Adrenal gland (tissue), 12 donors: ENCODE measurements around the gene SUMO2. TPM values are rescaled to one million over a fixed set of nuclear protein-coding genes. Genes with fewer than 3 reads are reported as not detected.
A peak's percentile ranks its signal among the peaks of the same experiment; 100 is the strongest.
"Not testable (repeated sequence)": the region's sequence is repeated elsewhere in the genome, so short reads cannot be mapped to it uniquely, and the experiment has no call there.

ENCODE experiments used
- DNase-seq, 7 donors: peaks; one replicate each; pipeline ENCODE4 v3.0.0-alpha.2; 2019 to 2020
- H3K27ac ChIP-seq, 5 donors: fragments of 200-600 bp; sonication (generic) in 4 of 5; 1 replicate in 3 of 5; 2 replicates in 2 of 5; pipeline versions ENCODE4 v1.5.1 to v1.8.0; 2016 to 2020; ENCODE audit warnings: mild to moderate bottlenecking in 1 of 5
- H3K27me3 ChIP-seq: fragments of 200-600 bp; 2 replicates; pipeline ENCODE4 v1.8.0; 2021
- H3K36me3 ChIP-seq, 2 donors: fragments of 200-600 bp; replicated peaks in 1 of 2; 1 replicate in 1 of 2; 2 replicates in 1 of 2; pipeline versions ENCODE4 v1.5.1 to v1.8.0; 2018 to 2022
- H3K4me1 ChIP-seq, 2 donors: fragments of 200-600 bp; replicated peaks in 1 of 2; 1 replicate in 1 of 2; 2 replicates in 1 of 2; pipeline versions ENCODE4 v1.5.1 to v1.8.0; 2018 to 2021
- H3K4me3 ChIP-seq, 4 donors: fragments of 200-600 bp; sonication (generic) in 3 of 4; one replicate each; pipeline ENCODE4 v1.5.1; 2016 to 2018
- H3K9me3 ChIP-seq, 3 donors: fragments of 200-600 bp; sonication (generic) in 1 of 3; replicated peaks in 1 of 3; 1 replicate in 2 of 3; 2 replicates in 1 of 3; pipeline versions ENCODE4 v1.5.1 to v1.8.0; 2016 to 2021
- POLR2A ChIP-seq, 2 donors: fragments of 450-650 bp; IDR thresholded peaks; one replicate each; pipeline ENCODE4 v1.6.1; 2017; ENCODE audit warnings: antibody characterized with exemption in 2 of 2, mild to moderate bottlenecking in 2 of 2, moderate library complexity in 1 of 2
- WGBS, 4 donors: extraction: QIAGEN DNeasy Blood & Tissue Kit in 2 of 4; methylation state at CpG; one replicate each; pipeline versions ENCODE4 v1.1.5 to v1.1.7; 2013 to 2017; 5-methylcytosine and 5-hydroxymethylcytosine counted together
- intact Hi-C, 2 donors: fragments of 100-400 bp; cut with DNase I; formaldehyde crosslinking; loops; one replicate each; pipeline versions ENCODE4 v1.14.1 to v1.15.0; 2022 to 2023
- polyA plus RNA-seq, 3 donors: library from polyadenylated mRNA; stranded (reverse); fragments of 200-250 nt in 2 of 3; fragments of 350-450 nt in 1 of 3; fragmentation: Illumina TruSeq in 1 of 3; extraction: RNeasy Lipid Tissue Mini Kit (QIAGEN cat#74804) in 1 of 3; gene quantifications; one replicate each; pipeline ENCODE4 v1.2.3, GENCODE V29; 2013 to 2014
- total RNA-seq, 9 donors: library from RNA; depleted of rRNA in 4 of 9; stranded (reverse); fragments of >200 nt in 4 of 9; fragments of 120-200 nt in 1 of 9; fragmentation: NEBNext Ultra II Directional in 1 of 9; extraction: Animal tissue kit (Norgen Biotek cat#: 25700) in 1 of 9; gene quantifications; one replicate each; pipeline versions ENCODE4 v1.1.0 to v1.2.4, GENCODE V29; 2013 to 2023
- TF ChIP-seq, protein P1 (sequence below), 6 experiments: fragments of 450-650 bp in 4 of 6; fragments of 200-600 bp in 2 of 6; sonication (generic) in 1 of 6; IDR thresholded peaks; 1 replicate in 5 of 6; 2 replicates in 1 of 6; pipeline versions ENCODE4 v1.5.1 to v1.8.0; 2016 to 2021; ENCODE audit warnings: antibody characterized with exemption in 6 of 6, mild to moderate bottlenecking in 2 of 6, moderate library complexity in 1 of 6
- donor health status: healthy with polysubstance abuse.
- donor health status: Bipolar disorder and iron deficiency.
- donor health status: DM: yes; HTN: yes; CAD: no.
- donor health status: DM: no; HTN: no; CAD: no.
- donor health status: DM: no; HTN: no; CAD: no.
- donor health status: DM: yes; HTN: yes; CAD: no.

The SUMO2 gene
- total and polyA plus RNA-seq, 12 donors = 54.9 to 371 (median 215) TPM

DNA sequence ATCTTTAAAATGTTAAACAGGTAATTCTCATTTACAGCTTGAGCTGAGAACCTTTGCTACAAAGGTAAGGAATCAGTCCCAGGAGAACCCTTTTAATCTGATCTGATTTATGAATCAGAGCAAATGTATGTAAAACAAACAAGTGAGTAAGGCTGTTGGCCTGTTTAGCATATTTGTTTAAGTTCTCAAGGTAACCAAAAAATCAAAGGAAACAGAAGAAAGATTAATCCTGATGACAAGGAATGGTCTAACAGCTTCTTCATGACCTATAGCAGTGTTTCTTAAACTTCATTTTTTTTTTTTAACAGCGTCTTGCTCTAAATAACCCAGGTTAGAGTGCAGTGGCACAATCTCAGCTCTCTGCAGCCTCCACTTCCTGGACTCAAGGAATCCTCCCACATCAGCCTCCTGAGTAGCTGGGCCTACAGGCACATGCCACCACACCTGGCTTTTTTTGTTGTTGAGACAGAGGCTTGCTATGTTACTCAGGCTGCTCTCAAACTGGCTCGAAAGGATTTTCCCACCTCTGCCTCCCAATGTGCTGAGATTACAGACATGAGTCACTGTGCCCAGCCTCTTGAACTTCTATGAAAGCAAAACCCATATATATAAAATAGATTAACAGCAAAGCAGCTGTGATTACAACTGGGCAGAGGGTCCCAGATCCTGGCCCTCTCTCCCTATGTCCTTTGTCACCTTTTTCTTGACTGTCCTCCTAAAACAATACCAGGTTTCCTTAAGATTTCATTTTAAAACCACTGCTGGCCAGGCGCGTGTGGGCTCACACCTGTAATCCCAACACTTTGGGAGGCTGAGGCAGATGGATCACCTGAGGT lies 23.3 kb downstream of the SUMO2 start:
- H3K4me1 ChIP-seq = peaks cover 0 to 8% of the 10 kb centered on the region in 2 donors
- H3K36me3 ChIP-seq = no peaks in the 10 kb centered on the region
- WGBS, 4 donors = 76 to 85% (median 80%) methylated on average over 4 of the region's 4 CpGs
- no peak for TF ChIP-seq POLR2A (IDR thresholded peaks at IDR 0.05)
- H3K4me3 ChIP-seq = no peak overlapping the region
- peak overlapping the region in 2 of 5 donors; percentile 22 to 33 for H3K27ac ChIP-seq
- H3K27me3 ChIP-seq = no peaks in the 10 kb centered on the region
- intact Hi-C loops = no loop called here
- peak in 5 of 7 donors; percentile 28 to 54 (median 46) for DNase-seq
- H3K9me3 ChIP-seq = no peaks in the 10 kb centered on the region

DNA sequence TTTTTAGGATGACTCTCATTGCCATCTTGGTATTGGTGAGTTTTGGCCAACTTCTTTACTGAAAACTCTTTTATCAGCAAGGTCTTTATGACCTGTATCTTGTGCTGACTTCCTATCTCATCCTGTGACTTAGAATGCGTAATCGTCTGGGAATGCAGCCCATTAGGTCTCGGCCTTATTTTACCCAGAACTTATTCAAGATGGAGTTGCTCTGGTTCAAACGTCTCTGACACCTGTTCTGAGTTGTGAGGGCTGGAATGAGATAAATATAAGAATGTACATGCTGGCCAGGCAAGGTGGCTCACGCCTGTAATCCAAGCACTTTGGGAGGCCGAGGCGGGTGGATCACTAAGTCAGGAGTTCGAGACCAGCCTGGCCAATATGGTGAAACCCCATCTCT lies 24.3 kb downstream of the SUMO2 start:
- Histone ChIP-seq H3K27ac (peak overlapping the region in 2 of 5 donors; percentile 22 to 33), H3K4me1 (peaks cover 4 to 11% of the 10 kb centered on the region in 2 donors)
- H3K4me3 ChIP-seq, intact Hi-C loops, H3K27me3 ChIP-seq, H3K9me3 ChIP-seq, H3K36me3 ChIP-seq: not testable (repeated sequence)
- peak in 5 of 7 donors; percentile 61 to 74 (median 64) for DNase-seq
- WGBS, 4 donors = 67 to 79% (median 72%) methylated on average over 8 of the region's 8 CpGs

DNA sequence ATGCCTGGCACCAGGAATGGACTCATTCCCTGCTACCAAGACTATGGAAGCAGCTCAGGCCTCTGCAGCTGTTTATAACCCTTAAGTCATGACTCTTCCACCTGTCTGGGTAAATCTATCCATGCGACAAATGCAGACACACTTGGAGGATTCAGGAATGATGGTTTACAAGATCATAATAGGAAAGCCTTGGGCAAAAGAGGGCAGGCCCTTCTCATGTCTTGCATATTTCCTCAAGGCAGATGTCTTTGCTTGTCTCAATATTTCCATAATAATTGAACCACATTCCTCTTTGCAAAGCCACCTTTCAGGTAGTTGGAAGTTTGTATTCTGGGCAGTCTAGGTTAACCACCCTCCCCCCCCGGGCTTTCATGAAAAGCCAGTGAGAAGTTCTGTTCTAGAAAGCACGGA lies 27.6 kb downstream of the SUMO2 start:
- intact Hi-C loops = no loop called here

DNA sequence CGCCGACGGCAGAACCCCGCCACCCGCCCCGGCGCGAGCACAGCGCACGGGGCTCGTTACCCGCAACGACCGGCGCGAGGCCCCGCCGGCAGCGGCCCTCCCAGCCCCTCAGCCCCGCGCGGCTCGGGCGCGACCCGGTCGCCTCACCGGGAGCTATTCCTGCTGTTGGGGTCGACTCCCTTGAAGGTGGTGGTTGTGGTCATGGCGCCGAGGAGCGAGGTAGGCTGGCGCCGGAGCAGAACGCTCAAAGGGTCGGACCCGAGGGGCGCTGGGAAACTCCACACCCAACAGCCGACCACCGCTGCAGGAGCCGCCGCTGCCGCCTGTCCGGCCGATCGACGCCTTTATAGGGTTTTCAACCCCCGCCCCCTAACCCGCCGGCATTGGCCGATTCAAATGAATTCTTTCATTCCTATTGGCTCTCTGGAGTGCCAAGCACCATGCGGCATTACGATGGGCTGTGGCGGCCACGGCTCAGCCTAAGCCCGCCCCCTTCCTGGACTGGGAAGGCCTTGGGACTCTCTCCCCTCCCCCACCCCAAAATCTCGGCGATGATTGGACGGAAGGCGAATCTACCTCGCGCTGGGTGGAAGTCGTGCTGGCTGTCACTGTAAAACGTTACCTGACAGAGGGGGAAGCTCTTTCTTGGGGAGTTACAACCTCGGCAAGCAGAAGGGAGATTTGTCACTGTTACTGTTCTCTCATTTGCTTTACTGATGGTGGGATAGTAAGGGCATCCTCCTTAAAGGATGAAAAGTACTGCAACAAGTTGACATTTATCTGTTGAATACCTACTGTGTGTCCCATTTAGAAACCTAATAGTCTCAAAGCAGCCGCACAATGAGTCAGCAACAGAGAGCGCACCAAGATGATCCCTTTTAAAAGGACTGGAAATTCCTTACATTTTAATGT lies 28.3 kb downstream of the SUMO2 start, which contains the start of gene JPT1:
Gene JPT1, minus strand, starts transcription at position 318 of the 912 bp plus-strand sequence. Its CDS starts 115 bp downstream, at position 203.
- WGBS, 4 donors = 2 to 9% (median 4%) methylated on average over 9 to 67 of the region's 67 CpGs
- intact Hi-C loops = no loop called here
- Histone ChIP-seq H3K9me3 (no peaks in the 10 kb centered on the region), H3K27ac (peak within 1 kb of the TSS in 4 of 5 donors; percentile 14 to 87 (median 72)), H3K4me1 (peaks cover 12 to 19% of the 10 kb centered on the region in 2 donors), H3K36me3 (no peaks in the 10 kb centered on the region), H3K4me3 (peak within 1 kb of the TSS; percentile 12 to 89 (median 69)), H3K27me3 (no peaks in the 10 kb centered on the region)
- peak; percentile 99 to 100 for TF ChIP-seq POLR2A (IDR thresholded peaks at IDR 0.05)
- TF ChIP-seq, protein P1, sequence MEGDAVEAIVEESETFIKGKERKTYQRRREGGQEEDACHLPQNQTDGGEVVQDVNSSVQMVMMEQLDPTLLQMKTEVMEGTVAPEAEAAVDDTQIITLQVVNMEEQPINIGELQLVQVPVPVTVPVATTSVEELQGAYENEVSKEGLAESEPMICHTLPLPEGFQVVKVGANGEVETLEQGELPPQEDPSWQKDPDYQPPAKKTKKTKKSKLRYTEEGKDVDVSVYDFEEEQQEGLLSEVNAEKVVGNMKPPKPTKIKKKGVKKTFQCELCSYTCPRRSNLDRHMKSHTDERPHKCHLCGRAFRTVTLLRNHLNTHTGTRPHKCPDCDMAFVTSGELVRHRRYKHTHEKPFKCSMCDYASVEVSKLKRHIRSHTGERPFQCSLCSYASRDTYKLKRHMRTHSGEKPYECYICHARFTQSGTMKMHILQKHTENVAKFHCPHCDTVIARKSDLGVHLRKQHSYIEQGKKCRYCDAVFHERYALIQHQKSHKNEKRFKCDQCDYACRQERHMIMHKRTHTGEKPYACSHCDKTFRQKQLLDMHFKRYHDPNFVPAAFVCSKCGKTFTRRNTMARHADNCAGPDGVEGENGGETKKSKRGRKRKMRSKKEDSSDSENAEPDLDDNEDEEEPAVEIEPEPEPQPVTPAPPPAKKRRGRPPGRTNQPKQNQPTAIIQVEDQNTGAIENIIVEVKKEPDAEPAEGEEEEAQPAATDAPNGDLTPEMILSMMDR (IDR thresholded peaks at IDR 0.05) = peak in 1 of 6 experiments; percentile 2
- peak; percentile 98 to 100 (median 99) for DNase-seq

More for the DNA sequence above, 27.6 kb downstream of the SUMO2 start:
- no peak overlapping the region for H3K4me3 ChIP-seq
- no peaks in the 10 kb centered on the region for H3K27me3 ChIP-seq
- no peak for TF ChIP-seq POLR2A (IDR thresholded peaks at IDR 0.05)
- peaks cover 12 to 19% of the 10 kb centered on the region in 2 donors for H3K4me1 ChIP-seq
- no peak for DNase-seq
- no peaks in the 10 kb centered on the region for H3K36me3 ChIP-seq
- no peaks in the 10 kb centered on the region for H3K9me3 ChIP-seq
- peak overlapping the region in 2 of 5 donors; percentile 55 to 60 for H3K27ac ChIP-seq
- WGBS, 4 donors = 89 to 93% (median 91%) methylated on average over 3 of the region's 3 CpGs

DNA sequence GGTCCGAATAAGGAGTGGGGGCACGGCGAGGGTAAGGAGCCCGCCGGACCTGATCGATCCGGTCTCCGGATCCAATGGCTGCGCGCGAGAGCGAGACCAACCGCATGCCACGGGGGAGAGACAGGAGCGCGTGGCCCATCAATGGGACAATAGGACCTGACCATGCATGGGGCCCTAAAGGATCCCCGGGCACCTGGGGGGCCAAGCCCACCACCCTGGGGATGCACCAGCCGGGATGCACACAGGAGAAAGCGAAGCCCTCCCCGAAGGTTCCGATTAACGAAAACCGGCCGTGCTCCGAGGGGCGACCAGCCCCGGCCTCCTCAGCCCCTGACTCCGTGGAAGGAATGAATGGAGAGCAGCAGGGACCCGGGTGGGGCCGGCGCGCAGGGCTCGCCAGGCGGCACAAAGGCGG lies 29.0 kb downstream of the SUMO2 start:
- Histone ChIP-seq H3K27me3 (no peaks in the 10 kb centered on the region), H3K4me1 (peaks cover 12 to 16% of the 10 kb centered on the region in 2 donors), H3K27ac (peak overlapping the region in 3 of 5 donors; percentile 71 to 87 (median 72)), H3K9me3 (no peaks in the 10 kb centered on the region), H3K36me3 (no peaks in the 10 kb centered on the region), H3K4me3 (peak overlapping the region; percentile 12 to 89 (median 69))
- DNase-seq = peak in 4 of 7 donors; percentile 14 to 32 (median 30)
- intact Hi-C loops = no loop called here
- WGBS, 4 donors = 0 to 3% (median 1%) methylated on average over 12 to 35 of the region's 35 CpGs
- TF ChIP-seq, protein P1 (IDR thresholded peaks at IDR 0.05) = no peak
- TF ChIP-seq POLR2A (IDR thresholded peaks at IDR 0.05) = no peak
